PC-3 (cell line): ENCODE measurements around the gene ADGRD1.
"Not testable (repeated sequence)": the region's sequence is repeated elsewhere in the genome, so short reads cannot be mapped to it uniquely, and the experiment has no call there.

Experiments used
- CTCF ChIP-seq: fragments of 300-600 bp; sonication (generic); conservative IDR thresholded peaks from 2 replicates; pipeline ENCODE4 v1.5.1; 2017; ENCODE audit warnings: antibody characterized with exemption, low read depth, mild to moderate bottlenecking, low read length
- EZH2 ChIP-seq: fragments of 300-600 bp; sonication (generic); IDR thresholded peaks from one replicate; pipeline ENCODE4 v1.6.1; 2017; ENCODE audit warnings: antibody characterized with exemption, mild to moderate bottlenecking, low read length; ENCODE audit not compliant: unreplicated experiment

DNA sequence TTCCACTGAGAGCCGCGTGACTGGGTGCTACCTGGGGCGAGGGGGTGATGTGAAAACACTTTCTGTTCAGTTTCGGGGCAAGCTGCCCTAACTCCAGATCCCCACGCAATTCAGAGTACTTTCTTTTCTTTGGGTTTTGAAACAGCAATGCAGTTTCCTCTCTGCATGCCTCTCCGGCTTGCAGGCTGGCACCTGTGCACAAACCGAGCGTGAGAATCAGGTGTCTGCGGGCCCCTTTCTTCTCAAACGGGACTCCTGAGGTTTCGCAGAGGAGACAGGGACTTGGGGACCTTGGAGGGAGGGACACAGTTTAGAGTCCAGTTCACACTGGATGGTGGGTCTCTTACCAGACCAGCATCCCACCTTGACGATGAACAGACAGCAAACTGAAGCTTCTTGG, 118.2 kb downstream of the ADGRD1 start:
- not testable (repeated sequence) for TF ChIP-seq CTCF, EZH2
